Kasumi-1 (cell line): ENCODE measurements around the gene DNAJB8.

Experiments used
- DNase-seq, 2 experiments: peaks; one replicate each; lab custom pipeline; 2025; lab: John Stamatoyannopoulos, UW

DNAJB8 gene

DNA sequence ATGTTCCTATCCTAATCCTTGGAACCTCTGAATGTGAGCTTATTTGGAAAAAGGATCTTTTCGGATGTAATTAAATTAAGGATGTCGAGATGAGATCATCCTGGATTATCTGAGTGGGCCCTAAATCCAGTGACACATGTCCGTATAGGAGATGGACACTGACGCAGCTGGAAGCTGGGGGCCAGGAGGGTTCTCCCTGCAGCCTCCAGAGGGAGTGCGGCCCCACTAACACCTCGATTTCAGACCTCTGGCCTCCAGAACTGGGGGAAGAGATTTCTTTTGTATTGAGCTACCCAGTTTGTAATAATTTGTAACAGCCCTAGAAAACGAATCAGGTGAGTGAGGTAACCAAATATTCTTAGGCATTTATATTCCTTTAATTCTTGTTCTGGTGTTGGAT lies 2.5 kb downstream of the DNAJB8 start:
- DNase-seq = no peak

DNA sequence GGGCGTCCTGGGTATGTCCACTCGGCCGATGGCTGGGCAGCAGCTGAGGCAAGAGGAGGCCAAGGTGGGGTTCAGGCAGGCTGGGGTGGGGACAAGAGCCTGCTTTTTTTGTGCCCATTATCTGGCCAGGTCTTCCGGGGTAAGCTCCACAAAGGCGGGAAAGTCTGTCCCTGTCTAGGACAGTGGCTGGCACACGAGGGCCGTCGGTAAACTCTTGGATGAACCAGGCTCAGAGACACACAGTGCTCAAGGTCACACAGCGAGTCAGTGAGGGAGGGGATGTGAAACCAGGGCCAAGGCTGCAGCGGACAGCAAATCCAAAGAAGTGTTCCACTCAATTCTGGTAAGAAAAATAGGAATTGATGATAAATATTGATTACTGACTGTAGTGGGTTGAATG lies 2.9 kb downstream of the DNAJB8 start:
- no peak for DNase-seq

DNA sequence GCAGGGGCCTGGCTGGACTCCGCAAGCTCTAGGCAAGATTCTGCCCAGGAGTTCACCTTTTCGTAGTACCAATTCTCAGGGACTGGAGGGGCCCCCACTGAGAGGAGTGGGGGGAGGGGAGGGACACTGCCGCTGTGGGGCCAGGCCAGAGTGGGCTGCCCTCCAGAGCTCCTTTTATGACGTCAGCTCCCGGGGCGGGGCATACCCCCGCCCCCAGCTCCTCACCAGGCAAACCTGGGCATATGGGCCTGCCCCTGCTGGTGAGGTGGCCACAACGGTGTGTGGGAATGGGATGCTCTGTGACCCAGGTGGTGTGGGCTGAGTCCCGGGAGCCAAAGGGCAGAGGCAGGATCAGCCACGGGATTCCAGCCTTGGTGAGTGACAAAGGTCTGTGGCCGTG lies 3.3 kb downstream of the DNAJB8 start:
- DNase-seq = no peak

DNA sequence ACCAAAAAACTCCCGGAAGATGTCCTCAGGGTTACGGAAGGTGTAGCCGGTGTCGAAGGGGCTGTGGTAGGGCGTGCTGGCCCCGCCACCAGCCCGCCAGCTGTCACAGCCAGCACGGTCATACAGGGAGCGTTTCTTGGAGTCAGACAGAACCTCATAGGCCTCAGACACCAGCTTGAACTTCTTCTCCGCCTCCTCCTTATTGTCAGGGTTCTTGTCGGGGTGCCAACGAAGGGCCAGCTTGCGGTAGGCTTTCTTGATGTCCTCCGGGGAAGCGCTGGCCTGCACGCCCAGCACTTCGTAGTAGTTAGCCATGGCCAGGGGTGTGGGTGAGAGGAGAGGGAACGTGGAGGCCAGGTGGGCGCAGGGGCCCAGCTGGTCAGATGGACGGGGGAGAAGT lies 3.8 kb downstream of the DNAJB8 start:
- no peak for DNase-seq

DNA sequence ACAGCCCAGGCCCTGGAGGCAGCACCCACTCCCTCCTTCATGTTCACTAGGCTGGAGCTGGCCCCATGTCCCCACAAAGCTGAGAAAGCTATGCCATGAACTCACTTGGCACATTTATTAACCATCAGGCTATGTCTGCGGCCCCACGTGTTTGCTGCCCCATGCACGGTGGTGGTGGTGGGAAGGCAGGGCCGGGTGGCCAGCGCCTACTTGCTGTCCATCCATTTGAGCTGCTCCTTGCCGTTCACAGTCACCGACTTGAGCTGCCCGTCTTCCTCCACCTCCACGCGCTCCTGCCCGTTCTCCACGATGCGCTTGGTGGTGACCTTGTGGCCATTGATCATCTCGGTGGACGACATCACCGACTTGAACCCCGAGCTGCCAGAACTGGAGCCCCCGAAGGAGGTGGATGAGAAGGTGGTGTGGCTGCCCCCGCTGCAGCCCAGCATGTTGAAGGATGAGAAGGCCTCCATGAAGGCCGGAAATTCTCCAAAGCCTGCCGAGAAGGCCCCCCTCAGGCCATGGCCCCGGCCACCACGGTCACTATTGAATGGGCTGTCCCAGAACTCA lies 4.3 kb downstream of the DNAJB8 start:
- no peak for DNase-seq

DNA sequence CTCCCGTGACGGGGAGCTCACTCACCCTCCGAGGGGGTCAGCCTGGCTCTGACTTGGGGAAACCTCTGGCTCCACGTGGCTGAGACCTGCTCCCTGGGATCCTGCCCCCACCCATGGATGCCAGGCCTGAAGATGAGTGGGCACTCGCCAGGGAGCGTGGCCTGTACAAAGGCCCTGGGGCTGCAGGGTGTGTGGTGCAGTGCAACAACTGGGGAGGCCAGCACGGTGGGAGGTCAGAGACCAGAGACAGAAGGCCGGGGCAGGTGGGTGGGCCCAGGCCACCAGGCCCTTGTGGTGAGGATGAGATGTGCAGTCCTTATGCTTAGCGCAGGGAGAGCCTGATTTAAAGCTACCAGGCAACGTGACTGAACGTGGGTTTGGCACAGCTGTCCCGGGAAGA lies 5.0 kb downstream of the DNAJB8 start:
- no peak for DNase-seq

DNA sequence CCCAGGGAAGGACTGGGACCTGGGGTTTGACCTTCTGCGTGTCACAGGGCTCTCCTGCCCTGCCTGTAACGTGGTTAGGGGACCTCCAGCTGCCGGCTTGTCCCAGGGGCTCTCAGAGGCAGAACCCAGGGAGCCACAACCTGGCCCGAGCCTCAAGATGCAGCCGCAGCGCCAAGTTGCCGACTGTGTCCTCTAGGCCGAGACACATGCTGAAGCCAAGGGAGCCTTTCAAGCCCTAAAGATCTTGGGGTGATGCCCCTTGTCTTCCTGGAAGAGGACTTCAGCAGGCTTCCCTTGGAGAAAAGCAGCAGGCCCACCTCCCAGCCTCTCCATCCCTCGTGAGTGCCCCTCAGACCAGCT lies 7.2 kb downstream of the DNAJB8 start:
- no peak for DNase-seq

DNA sequence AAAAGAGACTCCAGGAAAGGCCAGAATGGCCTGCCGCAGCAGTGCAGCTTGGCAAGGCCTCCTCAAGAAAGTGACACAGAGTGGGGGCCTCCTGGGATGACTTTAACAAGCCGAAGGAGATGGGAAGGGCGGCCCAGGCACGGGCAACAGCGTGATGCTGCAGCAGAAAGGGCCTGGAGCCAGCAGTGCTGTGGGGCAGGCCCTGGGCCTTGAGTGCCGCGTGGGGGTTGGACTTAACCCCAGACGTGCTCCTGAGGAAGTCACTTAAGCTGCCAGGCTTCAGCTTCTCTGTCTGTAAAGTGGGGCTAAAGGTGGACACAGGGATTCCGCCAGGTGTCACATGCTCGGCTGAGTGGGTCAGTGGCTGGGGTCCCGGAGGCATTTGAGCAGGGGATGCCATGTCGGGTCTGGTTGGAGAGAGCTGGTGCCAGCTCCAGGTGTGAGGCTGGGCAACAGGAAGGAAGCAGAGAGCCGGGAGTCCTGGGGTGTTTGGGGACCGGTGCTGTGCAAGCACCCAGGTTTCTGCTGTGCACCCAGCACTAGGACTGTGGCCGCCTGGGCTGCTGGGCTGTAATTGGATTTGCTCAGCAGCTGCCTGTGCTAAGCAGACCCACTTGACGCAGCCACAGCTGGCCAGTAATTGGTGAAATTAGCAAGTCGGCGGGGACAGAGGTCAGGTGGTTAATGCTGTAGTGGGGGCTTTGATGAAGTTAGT lies 7.8 kb downstream of the DNAJB8 start:
- DNase-seq = no peak

DNA sequence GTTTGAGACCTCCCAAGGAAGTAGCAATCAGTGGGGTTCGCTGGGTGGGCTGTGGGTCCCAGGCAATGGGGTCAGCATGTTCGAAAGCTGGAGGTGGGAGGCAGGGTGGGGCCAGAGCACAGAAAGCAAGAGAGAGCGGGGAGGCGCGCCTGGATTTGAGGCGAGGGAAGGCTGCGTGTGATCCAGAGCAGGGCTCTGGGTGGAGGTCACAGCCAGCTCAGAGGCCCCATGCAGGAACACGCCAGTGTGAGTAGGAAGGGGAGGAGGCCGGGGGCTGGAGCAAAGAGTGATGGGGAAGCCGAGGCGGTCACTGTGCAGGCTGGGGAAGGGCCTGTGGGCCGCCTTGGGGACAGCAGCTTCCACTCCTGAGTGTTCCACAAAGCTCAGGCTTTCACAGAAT lies 8.8 kb downstream of the DNAJB8 start:
- DNase-seq = no peak

DNA sequence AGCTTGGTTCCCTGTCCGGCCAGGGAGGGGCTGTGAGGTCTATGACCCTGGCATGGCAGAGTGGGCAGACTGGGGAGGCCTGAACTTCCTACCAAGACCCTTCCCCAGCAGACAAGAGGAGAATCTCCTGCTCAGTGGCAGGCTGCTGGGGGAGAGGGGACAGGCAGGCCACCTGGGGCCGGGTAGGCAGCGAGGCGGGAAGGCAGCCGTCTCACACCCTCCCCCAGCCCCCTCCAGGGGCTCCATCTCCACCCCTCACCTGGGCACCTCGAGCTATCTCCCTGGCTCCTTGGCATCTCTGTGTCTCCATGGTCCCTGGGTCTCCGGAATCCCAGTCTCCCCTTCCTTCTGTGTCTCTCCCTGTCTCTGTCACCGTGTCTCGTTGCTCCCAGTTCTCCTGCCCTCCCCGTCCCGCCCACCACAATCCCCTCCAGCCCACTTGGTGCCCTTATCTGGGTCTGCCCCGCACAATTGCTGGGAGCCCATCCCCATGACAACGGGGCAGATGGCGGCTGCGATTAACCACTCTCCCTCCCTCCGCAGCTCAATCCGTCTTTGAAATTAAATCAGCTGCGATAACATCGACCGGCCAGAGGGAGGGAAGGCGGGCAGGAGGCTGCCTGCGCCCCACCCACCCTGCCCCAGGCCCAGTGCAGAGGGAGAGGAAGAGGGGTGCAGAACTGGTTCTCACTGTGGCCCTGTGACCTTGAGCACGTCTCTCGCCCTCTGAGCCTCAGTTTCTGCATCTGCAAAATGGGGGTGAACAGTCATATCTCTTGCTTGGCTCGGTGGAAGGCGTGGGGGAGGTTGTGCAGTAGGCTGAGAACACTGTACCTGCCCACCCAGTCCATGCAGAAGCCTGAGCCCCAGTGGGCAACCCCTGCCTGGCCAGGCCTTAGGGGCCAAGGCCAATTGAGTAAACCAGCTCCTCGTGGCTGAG lies 9.6 kb downstream of the DNAJB8 start:
- DNase-seq = no peak

DNA sequence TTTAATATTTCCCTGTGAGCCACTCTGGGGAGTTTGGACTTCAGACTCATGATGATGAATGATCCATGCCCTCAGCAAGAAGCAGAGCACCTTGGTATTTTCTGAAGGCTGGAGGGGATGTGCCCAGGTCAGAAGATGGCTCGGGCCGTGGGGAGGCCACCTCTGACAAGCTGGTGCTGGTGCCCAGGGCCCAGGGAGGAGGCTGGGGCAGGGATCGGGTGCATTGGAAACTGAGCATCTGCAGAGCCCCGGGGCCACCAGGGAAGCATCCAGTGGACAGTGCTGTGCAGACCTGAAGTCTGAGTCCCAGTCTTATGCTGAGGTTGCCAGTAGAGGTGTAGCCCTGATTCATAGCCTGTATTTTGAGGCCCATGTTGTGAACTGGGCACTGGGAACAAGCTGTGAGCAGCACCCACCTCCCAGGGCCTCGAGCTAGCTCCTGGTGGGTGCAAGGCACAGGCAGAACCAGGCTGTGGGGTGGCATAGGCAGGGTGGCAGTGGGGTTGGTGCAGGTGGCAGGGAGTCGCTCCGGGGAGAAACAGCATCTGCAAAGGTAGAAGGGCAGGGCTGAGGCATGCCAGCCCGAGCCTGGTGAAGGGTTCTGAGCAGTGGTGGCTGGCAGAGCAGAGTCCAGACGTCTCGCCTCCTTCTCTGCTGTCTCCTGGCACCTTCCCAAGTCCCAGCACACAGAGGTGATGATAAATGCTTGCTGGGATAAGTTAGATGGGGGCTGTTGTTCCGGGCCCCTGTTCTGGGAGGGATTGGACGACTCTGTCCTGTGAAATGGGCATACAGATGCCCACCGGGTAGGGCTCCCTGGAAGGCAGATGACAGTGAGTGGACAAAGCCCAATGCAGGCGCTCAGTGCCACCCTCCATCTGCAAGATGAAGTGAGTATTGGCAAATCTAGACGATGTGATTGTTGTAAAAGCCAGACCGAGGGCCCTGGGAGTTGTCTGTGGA lies 10.6 kb downstream of the DNAJB8 start:
- no peak for DNase-seq

DNA sequence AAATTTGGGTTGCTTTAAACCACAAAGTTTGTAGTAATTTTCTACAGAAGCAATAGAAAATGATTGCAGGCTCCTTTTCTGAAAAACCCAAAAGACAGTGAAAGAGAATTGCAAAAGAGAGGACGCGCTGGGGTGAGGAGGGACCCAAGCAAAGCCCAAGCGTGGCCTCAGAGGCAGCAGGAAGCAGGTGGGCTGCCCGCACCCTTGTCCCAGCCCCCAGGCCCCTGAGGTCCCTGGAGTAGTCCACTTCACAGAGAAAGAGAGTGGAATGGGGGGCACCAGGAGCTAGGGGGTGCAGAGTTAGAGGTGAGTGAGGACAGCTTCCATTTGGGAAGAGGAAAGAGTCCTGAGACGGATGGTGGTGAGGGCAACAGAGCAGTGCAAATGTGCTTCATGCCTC lies 11.6 kb downstream of the DNAJB8 start:
- no peak for DNase-seq

DNA sequence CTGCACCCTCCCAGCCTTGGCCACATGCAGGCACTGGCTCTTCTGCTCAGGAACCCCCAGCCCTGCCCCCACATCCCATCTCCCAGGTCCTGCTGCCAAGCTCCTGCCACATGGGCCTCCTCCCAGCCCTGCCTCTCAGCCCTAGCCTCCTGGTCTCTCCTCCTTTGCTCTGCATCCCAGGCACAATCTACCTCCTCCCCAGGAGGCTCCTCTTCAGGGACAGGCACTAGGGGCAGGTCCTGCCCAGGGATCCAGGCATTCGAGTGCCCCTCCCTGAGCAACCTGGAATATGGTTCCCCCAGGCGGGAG lies 12.4 kb downstream of the DNAJB8 start:
- DNase-seq = no peak

DNA sequence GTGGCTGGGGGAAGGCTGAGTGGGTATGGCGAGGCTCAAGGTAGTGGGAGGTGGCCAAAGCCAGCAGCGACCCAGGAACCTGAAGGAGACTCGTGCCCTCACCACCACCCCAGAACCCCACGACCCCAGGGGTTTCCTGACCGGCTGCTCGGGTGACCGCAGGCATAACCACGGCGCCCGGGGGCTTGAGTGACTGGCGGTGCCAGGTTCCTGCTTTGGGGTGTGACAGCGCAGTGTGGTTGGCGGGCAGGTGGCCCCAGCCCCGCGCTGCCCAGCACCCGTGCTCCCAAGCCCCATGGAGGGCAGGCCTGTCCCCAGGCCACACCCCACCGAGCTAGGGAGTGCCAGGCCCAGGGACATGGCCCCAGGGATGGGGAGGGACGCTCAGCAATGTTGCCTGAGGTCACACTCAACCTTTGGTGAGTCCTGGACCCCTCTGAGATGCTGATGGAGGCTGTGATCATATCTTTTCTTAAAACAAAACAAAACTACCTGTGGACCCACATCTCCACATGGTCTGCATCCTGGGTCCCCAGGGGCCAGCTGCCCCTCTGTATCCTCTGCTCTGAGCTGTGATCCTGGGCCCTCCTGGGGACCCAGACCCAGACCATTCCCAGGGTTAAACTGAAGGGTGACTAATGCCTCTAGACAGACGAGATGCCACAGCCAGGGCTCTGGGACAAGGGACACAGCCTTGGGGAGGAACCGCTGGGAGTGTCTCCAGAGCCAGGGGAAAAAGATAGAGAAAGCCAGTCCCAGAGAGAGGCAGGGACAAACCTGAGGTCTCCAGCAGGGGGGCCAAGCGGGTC lies 13.0 kb downstream of the DNAJB8 start:
- no peak for DNase-seq

DNA sequence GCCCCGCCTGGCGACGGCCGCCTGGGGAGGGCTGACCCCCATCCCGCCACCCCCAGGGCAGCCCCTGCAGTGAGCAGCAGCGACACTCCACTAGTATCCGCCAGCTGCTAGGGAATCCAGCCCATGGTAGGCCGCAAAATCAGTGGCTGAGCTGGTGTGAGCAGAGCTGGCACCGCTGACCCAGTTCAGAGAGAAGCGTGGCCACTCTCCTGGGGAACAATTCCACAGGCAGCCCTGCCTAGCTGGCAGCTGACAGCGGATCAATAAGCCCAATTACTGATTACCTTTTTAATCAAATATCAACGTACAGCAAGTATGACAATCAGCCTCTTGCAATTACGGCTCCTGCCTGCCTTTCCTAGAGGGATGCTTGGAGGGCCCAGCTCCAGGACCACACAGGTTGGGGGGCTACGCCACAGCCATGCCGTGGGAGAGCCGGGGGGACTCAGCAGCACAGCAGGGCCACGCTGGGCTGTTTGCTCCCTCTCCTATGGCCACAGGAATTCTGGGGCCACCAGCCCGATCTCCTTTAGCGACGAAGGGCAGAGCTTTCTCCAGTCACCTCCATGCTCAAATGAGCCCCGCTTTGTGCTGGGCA lies 13.9 kb downstream of the DNAJB8 start:
- no peak for DNase-seq

DNA sequence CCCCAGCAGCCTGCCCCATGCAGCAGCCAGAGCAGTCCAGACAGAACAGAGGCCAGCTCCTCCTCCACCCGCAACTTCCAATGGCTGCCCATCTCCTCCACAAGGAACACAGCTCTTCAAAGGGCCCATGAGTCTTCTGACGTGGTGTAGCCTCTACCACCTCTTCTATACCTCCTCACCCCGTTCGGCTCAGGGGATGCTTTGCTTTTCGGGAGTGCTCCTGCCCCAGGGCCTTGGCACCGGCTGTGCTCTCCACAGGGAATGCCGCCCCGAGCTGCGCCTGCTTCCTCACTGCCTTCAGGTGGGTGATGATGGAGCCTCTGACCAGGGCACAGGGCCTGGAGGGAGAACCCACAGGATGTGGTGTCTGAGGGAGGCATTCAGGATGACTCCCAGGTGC lies 14.6 kb downstream of the DNAJB8 start:
- DNase-seq = no peak

DNA sequence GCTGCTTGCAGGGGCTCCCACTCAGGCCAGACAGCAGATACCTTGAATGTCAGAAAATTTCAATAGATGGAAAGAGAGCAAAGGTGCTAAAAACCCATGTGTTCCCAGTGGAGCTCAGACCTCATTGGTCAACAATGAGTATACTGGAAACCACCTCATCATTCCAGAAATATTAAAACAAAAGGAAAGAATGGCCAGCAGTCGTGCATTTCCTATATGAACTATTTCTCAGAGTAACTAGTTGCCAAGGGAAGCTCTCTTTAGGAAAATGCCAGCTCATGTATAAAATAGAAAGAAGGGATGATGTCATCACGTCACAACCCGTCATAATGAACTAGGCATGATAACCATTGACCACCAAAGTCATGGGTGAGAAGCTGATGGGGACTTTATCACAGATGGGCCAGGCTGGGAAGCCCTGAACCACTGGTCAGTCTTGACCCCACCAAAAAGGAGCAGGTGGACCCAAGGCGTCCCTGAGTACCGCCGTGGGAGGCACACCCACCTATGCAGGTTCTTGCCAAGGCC lies 17.5 kb downstream of the DNAJB8 start:
- no peak for DNase-seq

DNA sequence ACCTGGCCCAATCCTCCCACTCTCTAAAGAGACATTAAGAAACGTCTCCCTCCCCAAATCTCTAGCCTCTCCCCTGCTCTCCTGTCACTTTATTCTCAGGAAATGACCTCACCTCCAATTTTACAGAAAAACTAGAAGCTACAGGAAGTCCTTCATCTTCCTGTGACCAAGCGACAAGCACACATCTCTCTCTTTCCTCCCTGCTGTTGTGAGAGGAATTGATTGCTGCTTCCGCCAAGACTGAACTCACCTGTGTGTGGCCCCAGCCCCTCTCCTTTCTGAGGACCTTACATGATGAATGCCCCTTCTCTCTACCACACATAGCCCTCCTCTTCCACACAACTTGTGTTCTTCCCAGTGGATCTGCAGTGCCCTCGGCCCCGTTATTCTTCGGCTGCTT lies 18.2 kb downstream of the DNAJB8 start:
- no peak for DNase-seq

DNA sequence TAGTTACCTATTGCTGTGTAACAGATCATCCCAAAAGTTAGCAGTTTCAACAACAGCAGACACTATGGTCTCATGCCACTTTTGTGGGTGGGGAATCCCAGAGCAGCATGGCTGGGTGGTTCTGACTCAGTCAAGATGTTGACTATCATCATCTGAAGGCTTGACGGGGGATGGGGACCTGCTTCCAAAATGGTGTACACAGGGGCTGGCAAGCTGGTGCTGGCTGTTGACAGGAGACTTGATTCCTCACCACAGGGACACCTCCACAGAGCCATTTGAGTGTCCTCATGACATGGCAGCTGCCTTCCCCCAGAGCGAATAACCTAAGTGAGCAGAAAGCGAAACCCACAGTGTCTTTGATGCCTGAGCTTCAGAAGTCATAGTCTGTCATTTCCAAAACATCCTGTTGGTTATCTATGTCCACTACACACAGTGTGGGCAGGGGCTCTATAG lies 19.1 kb downstream of the DNAJB8 start:
- no peak for DNase-seq

DNA sequence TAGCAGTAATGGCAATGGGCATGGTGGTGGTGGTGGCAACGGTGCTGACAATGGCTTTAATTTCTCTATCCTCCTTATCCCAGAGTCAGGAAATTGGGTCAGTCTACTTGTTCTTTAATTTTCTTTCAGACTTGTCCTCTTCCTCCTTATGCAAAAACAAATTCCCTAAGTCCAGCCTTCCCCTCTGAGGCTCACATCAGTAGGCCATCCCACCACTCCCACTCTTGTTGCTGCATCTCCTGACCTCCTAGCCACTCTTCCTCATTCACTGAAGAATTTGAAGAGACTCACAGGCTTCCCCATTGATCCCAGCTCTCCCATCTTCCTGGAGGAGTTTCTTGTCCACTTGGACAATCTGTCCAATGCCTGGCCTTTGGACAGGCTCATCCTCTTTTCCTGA lies 19.9 kb downstream of the DNAJB8 start:
- DNase-seq = no peak

DNA sequence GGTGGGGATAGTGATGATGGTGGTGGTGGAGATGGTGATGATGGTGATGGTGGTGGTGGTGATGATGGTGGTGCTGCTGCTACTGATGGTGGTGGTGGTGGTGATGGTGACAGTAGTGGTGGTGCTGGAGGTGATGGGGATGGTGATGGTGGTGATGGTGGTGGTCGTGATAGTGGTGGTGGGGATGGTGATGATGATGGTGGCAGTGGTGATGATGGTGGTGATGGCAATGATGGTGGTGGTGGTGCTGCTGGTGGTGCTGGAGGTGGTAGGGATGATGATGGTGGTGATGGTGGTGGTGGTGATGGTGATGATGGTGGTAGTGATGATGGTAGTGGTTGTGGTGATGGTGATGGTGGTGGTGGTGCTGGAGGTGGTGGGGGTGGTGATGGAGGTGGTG lies 21.3 kb downstream of the DNAJB8 start:
- no peak for DNase-seq
